ENCODE results near the gene ENPP6. TPM values are rescaled to one million over a fixed set of nuclear protein-coding genes. Genes with fewer than 3 reads are reported as not detected.
A peak's percentile ranks its signal among the peaks of the same experiment; 100 is the strongest.

The ENPP6 gene
- total RNA-seq: 0.76 TPM in 1 of 2 replicates, not detected in the other

GRCh38 chr4:184217634-184218033, at the start of gene ENPP6:
Gene ENPP6 (minus strand): TSS chr4:184217873. CDS start chr4:184217819, 54 bp downstream.
- no peak for DNase-seq (ENCODE audit: extremely low read depth, low read depth, low spot score)

DNA sequence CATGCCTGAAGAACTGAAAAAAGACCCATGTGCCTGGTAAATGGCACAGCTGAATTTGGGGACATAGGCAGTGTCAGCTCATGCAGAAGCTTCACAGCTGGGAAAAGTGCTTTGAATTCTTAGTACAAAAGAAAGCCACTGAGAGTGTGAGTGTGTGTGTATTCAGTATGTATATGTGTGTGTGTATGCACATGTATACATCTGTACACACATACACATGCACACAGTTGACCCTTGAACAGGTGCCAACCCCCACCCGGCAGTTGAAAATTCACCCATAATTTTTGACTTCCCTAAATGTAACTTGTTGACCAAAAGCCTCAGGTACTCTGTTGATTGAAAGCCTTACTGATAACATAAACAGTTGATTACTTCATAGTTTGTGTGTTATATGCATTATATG, 49.5 kb upstream of the ENPP6 start:
- DNase-seq (ENCODE audit: extremely low read depth, low read depth, low spot score): no peak

DNA sequence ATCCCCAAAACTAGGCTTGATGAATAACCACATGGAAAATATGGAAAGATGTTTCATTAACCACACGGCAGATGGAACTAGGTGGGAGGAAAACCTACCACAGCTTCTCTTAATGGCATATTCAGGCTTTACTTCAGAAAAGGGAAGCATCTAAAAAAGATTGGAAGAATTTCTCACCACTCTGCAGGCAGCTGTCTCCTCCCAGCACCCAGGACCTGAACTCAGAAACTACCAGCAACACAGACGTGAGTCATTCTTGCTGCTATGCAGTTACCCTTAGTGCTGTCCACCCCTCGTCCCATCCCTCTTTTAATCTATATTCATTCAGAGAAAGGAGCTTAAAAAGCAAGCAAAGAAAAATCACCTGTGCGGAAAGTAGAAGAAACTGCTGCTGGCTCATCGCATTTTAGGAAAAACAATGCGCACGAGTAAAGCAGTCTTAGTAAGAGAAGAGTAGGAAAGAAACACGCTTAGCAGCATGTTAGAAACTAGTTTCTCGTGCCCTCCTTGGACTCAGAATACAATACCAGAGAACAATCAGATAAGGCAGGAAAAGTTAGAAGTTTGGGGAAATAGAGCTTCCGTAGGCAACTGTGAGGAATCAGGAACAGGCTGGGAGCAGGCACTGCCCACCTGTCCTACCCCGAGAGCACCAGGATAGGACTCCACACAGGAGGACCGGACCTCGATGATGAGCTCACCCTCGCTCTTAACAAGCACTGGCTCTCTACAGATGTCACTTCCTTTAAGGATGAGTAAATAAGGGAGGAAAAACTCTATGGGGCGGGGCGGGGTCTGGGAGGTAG, 48.1 kb upstream of the ENPP6 start:
- DNase-seq (ENCODE audit: extremely low read depth, low read depth, low spot score): no peak

- peak; percentile 87 for DNase-seq (ENCODE audit: extremely low read depth, low read depth, low spot score)
Measured at GRCh38 chr4:184263910-184264732, 46.4 kb upstream of the ENPP6 start.

DNA sequence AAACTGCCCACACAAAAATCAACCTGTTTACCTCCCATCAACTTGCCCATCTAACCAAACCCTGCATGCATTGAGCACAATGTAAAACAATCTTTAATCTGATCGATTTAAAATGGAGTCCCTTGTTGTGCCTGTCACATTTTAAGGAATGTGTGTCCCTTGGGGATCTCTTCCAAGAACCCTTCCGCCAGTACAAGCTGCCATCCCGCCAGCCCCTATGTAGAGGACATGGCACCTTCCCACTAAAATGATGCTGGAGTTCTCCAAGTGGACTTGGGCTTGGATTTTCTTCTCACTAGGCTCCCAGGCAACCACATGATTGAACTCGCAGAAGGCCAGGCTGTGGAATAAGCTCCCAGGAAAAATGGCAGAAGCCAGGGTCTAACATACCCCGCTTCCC, 45.8 kb upstream of the ENPP6 start:
- no peak for DNase-seq (ENCODE audit: extremely low read depth, low read depth, low spot score)

GRCh38 chr4:184262901-184263300, 45.2 kb upstream of the ENPP6 start:
- DNase-seq (ENCODE audit: extremely low read depth, low read depth, low spot score): no peak

DNA sequence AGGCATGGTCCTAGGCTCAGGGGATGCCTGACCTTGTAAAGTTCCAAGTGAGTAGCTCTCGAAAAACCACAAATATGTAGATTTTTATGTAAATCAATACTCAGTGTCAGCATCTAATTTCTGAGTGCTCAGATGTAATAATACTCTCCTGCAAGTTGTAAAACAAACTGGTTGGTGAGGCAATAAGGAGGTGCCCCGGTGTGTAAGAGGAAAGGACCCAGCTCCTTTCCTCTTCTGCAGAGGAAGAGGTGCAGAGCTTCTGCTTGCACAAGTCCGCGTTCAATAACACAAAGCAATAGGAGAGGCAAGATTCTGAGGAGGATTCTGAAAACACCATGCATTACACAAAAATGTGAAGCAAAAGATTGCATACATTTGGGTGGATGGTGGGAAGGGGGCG, 43.6 kb upstream of the ENPP6 start:
- no peak for DNase-seq (ENCODE audit: extremely low read depth, low read depth, low spot score)

GRCh38 chr4:184259866-184260265, 42.2 kb upstream of the ENPP6 start:
- no peak for DNase-seq (ENCODE audit: extremely low read depth, low read depth, low spot score)

DNA sequence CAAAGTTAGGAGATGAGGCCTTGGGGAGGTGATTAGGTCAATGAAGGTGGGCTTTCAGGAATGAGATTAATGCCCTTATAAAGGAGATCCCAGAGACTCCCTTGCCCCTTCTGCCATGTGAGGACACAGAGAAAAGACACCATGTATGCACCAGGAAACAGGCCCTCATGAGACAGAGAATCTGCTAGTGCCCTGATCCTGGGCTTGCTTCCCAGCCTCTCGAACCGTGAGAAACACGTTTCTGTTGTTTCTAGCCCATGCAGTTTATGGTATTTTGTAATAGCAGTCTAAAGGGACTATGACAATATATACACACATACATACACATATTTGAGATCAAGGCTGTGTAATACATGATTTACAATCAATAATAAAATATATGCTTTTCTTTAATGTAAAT, 41.4 kb upstream of the ENPP6 start:
- DNase-seq (ENCODE audit: extremely low read depth, low read depth, low spot score): no peak

GRCh38 chr4:184255871-184256642, 38.4 kb upstream of the ENPP6 start:
- DNase-seq (ENCODE audit: extremely low read depth, low read depth, low spot score): no peak

- DNase-seq (ENCODE audit: extremely low read depth, low read depth, low spot score): no peak
Measured at GRCh38 chr4:184255361-184255760, 37.7 kb upstream of the ENPP6 start.

DNA sequence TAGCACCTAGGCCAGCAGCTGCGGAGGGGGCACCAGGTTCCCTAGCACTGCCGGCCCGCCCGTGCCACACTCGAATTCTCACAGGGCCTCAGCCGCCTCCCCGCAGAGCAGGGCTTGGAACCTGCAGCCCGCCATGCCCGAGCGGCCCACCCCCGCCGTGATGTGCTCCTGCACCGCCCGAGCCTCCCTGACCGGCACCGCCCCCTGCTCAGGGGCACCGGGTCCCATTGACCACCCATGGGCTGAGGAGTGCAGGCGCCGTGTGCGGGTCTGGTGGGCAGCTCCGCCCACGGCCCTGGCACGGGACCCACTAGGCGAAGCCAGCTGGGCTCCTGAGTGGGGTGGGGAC, 35.4 kb upstream of the ENPP6 start:
- DNase-seq (ENCODE audit: extremely low read depth, low read depth, low spot score): no peak

- DNase-seq (ENCODE audit: extremely low read depth, low read depth, low spot score): no peak
Measured at GRCh38 chr4:184252136-184253071, 34.7 kb upstream of the ENPP6 start.

DNA sequence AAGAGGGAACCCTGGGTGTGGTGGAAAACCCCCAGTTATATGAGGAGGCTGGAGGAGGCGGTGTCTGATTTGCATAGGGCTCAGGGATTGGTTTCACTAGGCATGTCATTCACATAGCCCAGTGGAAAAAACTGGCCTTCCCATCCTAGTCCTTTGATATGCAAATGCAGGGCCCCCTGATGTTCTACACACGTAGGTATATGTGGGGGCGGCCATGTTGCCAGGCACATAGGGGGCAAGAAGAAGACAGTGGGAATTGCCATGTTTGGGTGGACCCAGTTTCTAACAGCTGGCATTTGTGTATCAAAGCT, 34.0 kb upstream of the ENPP6 start:
- no peak for DNase-seq (ENCODE audit: extremely low read depth, low read depth, low spot score)

DNA sequence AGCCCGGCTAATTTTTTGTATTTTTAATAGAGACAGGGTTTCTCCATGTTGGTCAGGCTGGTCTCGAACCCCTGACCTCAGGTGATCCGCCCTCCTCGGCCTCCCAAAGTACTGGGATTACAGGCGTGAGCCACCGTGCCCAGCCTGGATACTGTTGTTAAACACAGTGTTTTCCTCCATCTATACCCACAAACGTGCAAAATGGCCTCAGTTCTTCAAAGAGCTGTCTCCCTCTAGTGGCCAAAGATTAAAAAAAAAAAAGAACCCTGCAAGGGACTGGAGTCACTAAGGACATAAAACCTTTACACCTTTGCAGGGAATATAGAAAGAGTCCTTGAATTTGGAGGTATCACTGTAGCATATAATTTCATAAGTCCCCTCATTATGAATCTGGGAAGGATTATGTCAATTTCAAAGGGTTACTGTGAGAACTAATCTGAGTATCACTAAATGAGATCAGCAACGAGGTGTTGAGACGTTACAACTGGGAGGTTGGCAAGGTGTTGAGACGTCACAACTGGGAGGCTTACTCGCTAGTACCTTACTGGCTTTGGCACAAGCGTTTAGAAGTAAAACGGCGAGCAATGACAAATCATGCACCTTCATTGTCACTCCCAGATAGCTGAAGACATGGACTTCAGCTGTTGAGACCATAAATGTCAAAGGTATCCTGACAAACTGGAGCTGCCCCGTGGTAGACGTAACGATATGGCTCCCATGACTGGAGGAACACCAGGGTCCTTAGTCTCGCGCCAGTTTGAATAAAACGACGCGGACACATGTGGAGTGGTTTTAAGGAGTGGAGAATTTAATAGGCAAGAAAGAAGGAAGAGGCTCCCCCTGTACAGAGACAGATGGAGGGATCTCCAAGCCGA, 33.4 kb upstream of the ENPP6 start:
- no peak for DNase-seq (ENCODE audit: extremely low read depth, low read depth, low spot score)

DNA sequence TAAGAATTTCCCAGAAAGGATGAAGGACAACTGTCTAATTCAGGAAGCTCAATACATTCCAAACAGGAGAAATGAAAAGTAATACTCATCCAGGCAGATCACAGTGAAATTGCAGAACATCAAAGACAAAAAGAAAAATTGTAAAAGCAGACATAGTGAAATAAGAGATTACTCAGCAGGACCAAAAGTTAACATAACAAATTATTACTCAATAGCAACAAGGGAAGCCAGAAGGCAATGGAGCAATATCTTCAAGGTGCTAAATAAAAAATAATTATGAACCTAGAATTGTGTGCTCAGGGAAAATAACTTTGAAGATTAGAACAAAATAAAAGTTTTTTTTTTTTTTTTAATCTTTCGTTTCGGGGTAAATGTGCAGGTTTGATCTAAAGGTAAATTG, 30.5 kb upstream of the ENPP6 start:
- no peak for DNase-seq (ENCODE audit: extremely low read depth, low read depth, low spot score)

DNA sequence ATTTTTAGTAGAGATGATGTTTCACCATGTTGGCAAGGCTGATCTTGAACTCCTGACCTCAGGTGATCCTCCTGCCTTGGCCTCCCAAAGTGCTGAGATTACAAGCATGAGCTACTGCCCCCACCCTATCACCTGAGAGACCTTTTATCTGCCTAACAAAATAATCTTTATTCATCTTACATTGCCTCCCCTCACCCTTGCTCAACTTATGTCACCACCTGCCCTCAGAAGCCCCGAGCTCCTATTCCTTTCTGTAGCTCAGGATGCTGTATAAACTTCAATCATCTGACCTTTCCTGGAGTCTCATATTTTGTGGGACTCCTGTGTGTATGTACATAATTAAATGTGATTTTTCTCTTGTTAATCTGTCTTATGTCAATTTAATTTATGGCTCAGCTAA, 29.7 kb upstream of the ENPP6 start:
- no peak for DNase-seq (ENCODE audit: extremely low read depth, low read depth, low spot score)

DNA sequence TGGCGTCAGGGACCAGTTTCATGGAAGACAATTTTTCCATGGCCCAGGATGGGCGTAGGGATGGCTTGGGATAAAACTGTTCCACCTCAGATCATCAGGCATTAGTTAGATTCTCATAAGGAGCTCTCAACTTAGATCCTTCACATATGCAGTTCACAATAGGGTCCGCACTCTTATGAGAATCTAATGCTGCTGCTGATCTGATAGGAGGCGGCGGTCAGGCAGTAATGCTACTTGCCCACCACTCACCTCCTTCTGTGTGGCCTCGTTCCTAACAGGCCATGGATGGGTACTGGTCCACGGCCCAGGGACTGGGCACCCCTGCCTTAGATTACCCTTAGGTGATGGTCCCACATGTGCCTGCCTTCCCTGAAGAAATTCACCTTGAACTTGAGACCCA, 28.8 kb upstream of the ENPP6 start:
- no peak for DNase-seq (ENCODE audit: extremely low read depth, low read depth, low spot score)

DNA sequence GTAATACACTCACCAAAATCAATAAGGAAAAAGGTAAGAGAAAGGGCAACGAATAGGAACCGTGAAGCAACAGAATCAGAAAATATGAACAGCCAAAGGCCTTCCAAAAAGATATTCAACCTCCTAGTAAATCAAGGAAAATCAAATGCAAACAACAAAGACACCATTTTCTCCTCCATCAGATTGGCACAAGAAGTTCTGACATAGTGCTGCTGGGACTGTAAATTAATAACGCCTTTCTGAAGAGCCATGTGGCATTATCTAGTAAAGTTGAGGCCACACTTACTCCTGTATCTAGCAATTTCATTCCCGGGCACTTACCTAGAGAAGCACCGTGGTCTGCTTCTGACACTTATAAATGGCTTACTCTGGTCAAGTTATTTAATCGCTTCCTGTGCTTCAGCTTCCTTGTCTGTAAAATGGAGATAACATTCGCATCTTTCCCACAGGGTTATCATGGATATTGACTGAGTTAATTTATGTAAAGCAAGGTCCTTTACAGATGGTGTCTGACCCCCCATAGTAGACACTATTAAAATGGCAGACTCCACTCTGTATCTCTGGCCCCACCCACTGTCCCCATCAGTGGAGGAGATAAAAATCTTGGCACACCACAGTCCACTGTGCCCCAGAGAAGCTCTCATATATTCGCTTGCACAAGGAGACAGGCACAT, 20.5 kb upstream of the ENPP6 start:
- no peak for DNase-seq (ENCODE audit: extremely low read depth, low read depth, low spot score)
